H1 (cell line): ENCODE results near the gene PTGFR. TPM values are rescaled to one million over a fixed set of nuclear protein-coding genes. Genes with fewer than 3 reads are reported as not detected.

Experiments used
- CTCF ChIA-PET: fragments of 300-600 bp; sonication (Branson Sonifier 250); formaldehyde crosslinking; loops from one replicate; lab custom pipeline; 2021; ENCODE audit not compliant: partially characterized antibody; lab: Charles Lee
- POLR2A ChIA-PET: fragments of 300-600 bp; sonication (Branson Sonifier 250); formaldehyde crosslinking; loops from one replicate; lab custom pipeline; 2021; ENCODE audit warnings: inconsistent platforms; ENCODE audit not compliant: partially characterized antibody; lab: Charles Lee
- DNase-seq, 2 experiments: peaks; one replicate each; pipeline versions ENCODE4 v3.0.0 to v3.0.0-alpha.2; 2010 to 2022; ENCODE audit warnings: low spot score in 2 of 2, low read depth in 1 of 2, mixed read lengths in 1 of 2
- FAIRE-seq: peaks from 2 replicates; lab custom pipeline; 2011; peaks lifted over from hg19 to GRCh38; lab: Jason Lieb, UNC
- H2AFZ ChIP-seq: 2 replicates; pipeline ENCODE4 v1.8.1; 2012; ENCODE audit warnings: low read length, inconsistent platforms
- H2AK5ac ChIP-seq: 2 replicates; pipeline ENCODE4 v1.6.1; 2013; ENCODE audit warnings: low read depth, low read length
- H2BK120ac ChIP-seq: replicated peaks from 2 replicates; pipeline ENCODE3; 2013; ENCODE audit warnings: low read depth, low read length, inconsistent platforms
- H2BK12ac ChIP-seq: 2 replicates; pipeline ENCODE4 v1.6.1; 2013; ENCODE audit warnings: low read depth, low read length
- H2BK15ac ChIP-seq: 2 replicates; pipeline ENCODE4 v1.6.1; 2013; ENCODE audit warnings: low read length
- H2BK20ac ChIP-seq: 2 replicates; pipeline ENCODE4 v1.6.1; 2013; ENCODE audit warnings: low read length
- H2BK5ac ChIP-seq: 2 replicates; pipeline ENCODE4 v1.6.1; 2013; ENCODE audit warnings: low read depth, low read length
- H3K14ac ChIP-seq: 2 replicates; pipeline ENCODE4 v1.6.1; 2013; ENCODE audit warnings: inconsistent platforms; ENCODE audit not compliant: insufficient read length
- H3K18ac ChIP-seq: 2 replicates; pipeline ENCODE4 v1.6.1; 2013; ENCODE audit warnings: low read length; ENCODE audit errors: extremely low read depth
- H3K23ac ChIP-seq: 2 replicates; pipeline ENCODE4 v1.6.1; 2013; ENCODE audit warnings: inconsistent platforms; ENCODE audit not compliant: insufficient read length
- H3K23me2 ChIP-seq: 2 replicates; pipeline ENCODE4 v1.6.1; 2013; ENCODE audit warnings: low read depth, low read length
- H3K27ac ChIP-seq: 2 replicates; pipeline ENCODE4 v1.6.1; 2011; ENCODE audit warnings: low read depth, low read length, inconsistent platforms
- H3K27me3 ChIP-seq, 4 experiments: replicated peaks in 1 of 4; 1 replicate in 1 of 4; 2 replicates in 3 of 4; pipeline versions ENCODE4 v1.6.1 to v1.8.1; 2011 to 2013; ENCODE audit warnings: low read length in 3 of 4, mild to moderate bottlenecking in 3 of 4, inconsistent platforms in 2 of 4, mixed read lengths in 2 of 4, moderate library complexity in 1 of 4; ENCODE audit not compliant: control insufficient read depth in 3 of 4, insufficient read depth in 3 of 4; ENCODE audit errors: extremely low read depth in 1 of 4
- H3K36me3 ChIP-seq, 4 experiments: 2 replicates each; pipeline versions ENCODE4 v1.6.1 to v1.8.1; 2011 to 2013; ENCODE audit warnings: mild to moderate bottlenecking in 4 of 4, low read length in 3 of 4, moderate library complexity in 2 of 4, control low read depth in 1 of 4, inconsistent platforms in 1 of 4; ENCODE audit not compliant: insufficient read depth in 4 of 4, control insufficient read depth in 2 of 4
- H3K4ac ChIP-seq: replicated peaks from 2 replicates; pipeline ENCODE3; 2013; ENCODE audit warnings: low read length, low read depth, mixed read lengths, inconsistent platforms; ENCODE audit not compliant: insufficient read length
- H3K4me1 ChIP-seq, 4 experiments: replicated peaks in 1 of 4; 1 replicate in 1 of 4; 2 replicates in 3 of 4; pipeline versions ENCODE4 v1.6.1 to v1.8.1; 2011 to 2013; ENCODE audit warnings: low read length in 3 of 4, inconsistent platforms in 2 of 4, mixed read lengths in 1 of 4; ENCODE audit not compliant: insufficient read depth in 4 of 4, control insufficient read depth in 3 of 4
- H3K4me2 ChIP-seq, 2 experiments: 2 replicates each; pipeline versions ENCODE4 v1.6.1 to v1.8.1; 2011 to 2013; ENCODE audit warnings: low read depth in 2 of 2, low read length in 2 of 2, control low read depth in 1 of 2, inconsistent platforms in 1 of 2, mild to moderate bottlenecking in 1 of 2; ENCODE audit not compliant: insufficient read depth in 1 of 2
- H3K4me3 ChIP-seq, 4 experiments: fragments of 200-600, 300-600 bp in 1 of 4; sonication (generic), shearing (Covaris generic), sonication (Bioruptor Twin) in 1 of 4; 2 replicates each; pipeline versions ENCODE4 v1.5.1 to v1.8.1; 2011 to 2016; ENCODE audit warnings: low read length in 4 of 4, low read depth in 3 of 4, control low read depth in 2 of 4, inconsistent platforms in 2 of 4, mild to moderate bottlenecking in 2 of 4, mixed read lengths in 1 of 4, moderate library complexity in 1 of 4; ENCODE audit not compliant: insufficient read depth in 2 of 4; ENCODE audit errors: extremely low read depth in 1 of 4
- H3K56ac ChIP-seq: replicated peaks from 2 replicates; pipeline ENCODE3; 2013; ENCODE audit warnings: low read depth, mild to moderate bottlenecking, mixed read lengths, low read length, inconsistent platforms; ENCODE audit not compliant: insufficient read length
- H3K79me1 ChIP-seq: 2 replicates; pipeline ENCODE4 v1.6.1; 2013; ENCODE audit warnings: low read depth, low read length, control low read depth
- H3K79me2 ChIP-seq, 2 experiments: 2 replicates each; pipeline versions ENCODE4 v1.6.1 to v1.8.1; 2012 to 2013; ENCODE audit warnings: low read length in 2 of 2, mild to moderate bottlenecking in 2 of 2, inconsistent platforms in 1 of 2; ENCODE audit not compliant: insufficient read depth in 2 of 2, control insufficient read depth in 1 of 2
- H3K9ac ChIP-seq, 4 experiments: replicated peaks in 1 of 4; 1 replicate in 1 of 4; 2 replicates in 3 of 4; pipeline versions ENCODE4 v1.6.1 to v1.8.1; 2011 to 2013; ENCODE audit warnings: low read depth in 3 of 4, low read length in 3 of 4, control low read depth in 2 of 4, mild to moderate bottlenecking in 2 of 4, moderate library complexity in 2 of 4, inconsistent platforms in 1 of 4; ENCODE audit errors: extremely low read depth in 1 of 4
- H3K9me3 ChIP-seq, 2 experiments: 2 replicates each; pipeline versions ENCODE4 v1.6.1 to v1.8.1; 2012 to 2013; ENCODE audit warnings: mild to moderate bottlenecking in 2 of 2, moderate library complexity in 2 of 2, control low read depth in 1 of 2, inconsistent platforms in 1 of 2, low read depth in 1 of 2, low read length in 1 of 2, mixed read lengths in 1 of 2; ENCODE audit not compliant: insufficient read depth in 2 of 2
- H4K20me1 ChIP-seq, 2 experiments: replicated peaks in 1 of 2; 2 replicates each; pipeline versions ENCODE3 to v1.8.1; 2011 to 2013; ENCODE audit warnings: inconsistent platforms in 2 of 2, low read length in 2 of 2, mild to moderate bottlenecking in 1 of 2; ENCODE audit not compliant: insufficient read depth in 2 of 2, control insufficient read depth in 1 of 2
- H4K5ac ChIP-seq: 2 replicates; pipeline ENCODE4 v1.6.1; 2013; ENCODE audit warnings: low read length, low read depth, mixed read lengths, inconsistent platforms; ENCODE audit not compliant: insufficient read length
- H4K8ac ChIP-seq: 2 replicates; pipeline ENCODE4 v1.8.0; 2013; ENCODE audit warnings: mild to moderate bottlenecking, moderate library complexity, low read length, inconsistent platforms; ENCODE audit not compliant: insufficient read depth; ENCODE audit errors: extremely low read depth
- H4K91ac ChIP-seq: replicated peaks from 2 replicates; pipeline ENCODE3; 2013; ENCODE audit warnings: low read length, mixed read lengths, inconsistent platforms; ENCODE audit not compliant: insufficient read length
- ATF3 ChIP-seq: IDR thresholded peaks from 2 replicates; pipeline ENCODE4 v1.6.1; 2011; ENCODE audit warnings: low read depth, mild to moderate bottlenecking, low read length; ENCODE audit not compliant: insufficient read depth
- JUND ChIP-seq: IDR thresholded peaks from 2 replicates; pipeline ENCODE4 v1.6.1; 2011; ENCODE audit warnings: mild to moderate bottlenecking, improper control_type of control experiment, low read length
- POU5F1 ChIP-seq: IDR thresholded peaks from 2 replicates; pipeline ENCODE4 v1.6.1; 2011; ENCODE audit warnings: low read depth, mild to moderate bottlenecking, low read length, moderate library complexity
- RFX5 ChIP-seq: IDR thresholded peaks from 2 replicates; pipeline ENCODE4 v1.6.1; 2011; ENCODE audit warnings: low read depth, low read length, improper control_type of control experiment, borderline replicate concordance
- TAF7 ChIP-seq: optimal IDR thresholded peaks from 2 replicates; pipeline ENCODE3; 2011; ENCODE audit warnings: low read depth, mild to moderate bottlenecking, inconsistent platforms, low read length, moderate library complexity, borderline replicate concordance
- USF2 ChIP-seq: IDR thresholded peaks from 2 replicates; pipeline ENCODE4 v1.6.1; 2011; ENCODE audit warnings: low read length, improper control_type of control experiment
- WGBS, 2 experiments: shearing (Covaris generic) in 1 of 2; methylation state at CpG; one replicate each; pipeline versions ENCODE4 v1.1.6 to v1.1.7; 2013 to 2015; ENCODE audit warnings: low lambda C conversion rate in 2 of 2, mixed read lengths in 2 of 2, inconsistent platforms in 1 of 2, low coverage in 1 of 2, missing lambda C conversion rate in 1 of 2; ENCODE audit not compliant: insufficient replicate concordance in 2 of 2, insufficient coverage in 1 of 2, insufficient read length in 1 of 2; ENCODE audit errors: extremely low coverage in 1 of 2, missing lambda C conversion rate in 1 of 2; 5-methylcytosine and 5-hydroxymethylcytosine counted together
- polyA plus RNA-seq, 7 experiments: library from polyadenylated mRNA; depleted of rRNA in 3 of 7; stranded (reverse) in 5 of 7; unstranded in 2 of 7; fragments of >200 nt in 5 of 7; fragments of 200-250 nt in 2 of 7; gene quantifications; 1 replicate in 5 of 7; 2 replicates in 1 of 7; 4 replicates in 1 of 7; pipeline versions ENCODE4 v1.2.1 to v1.2.3, GENCODE V29; 2011 to 2013; ENCODE audit warnings: missing spikeins in 2 of 7, mixed read lengths in 2 of 7
- total RNA-seq: library from RNA; stranded (reverse); fragmentation: NEBNext Ultra II Directional; extraction: Animal tissue kit (Norgen Biotek cat#: 25700); gene quantifications from 2 replicates; pipeline ENCODE4 v1.2.1, GENCODE V29; 2021

Gene PTGFR
- total and polyA plus RNA-seq, 2 of the 8 experiments (the other 6 are each of a cell fraction or from before 2014, with no cell fraction given), result 0.02 TPM; not detected in 1

DNA sequence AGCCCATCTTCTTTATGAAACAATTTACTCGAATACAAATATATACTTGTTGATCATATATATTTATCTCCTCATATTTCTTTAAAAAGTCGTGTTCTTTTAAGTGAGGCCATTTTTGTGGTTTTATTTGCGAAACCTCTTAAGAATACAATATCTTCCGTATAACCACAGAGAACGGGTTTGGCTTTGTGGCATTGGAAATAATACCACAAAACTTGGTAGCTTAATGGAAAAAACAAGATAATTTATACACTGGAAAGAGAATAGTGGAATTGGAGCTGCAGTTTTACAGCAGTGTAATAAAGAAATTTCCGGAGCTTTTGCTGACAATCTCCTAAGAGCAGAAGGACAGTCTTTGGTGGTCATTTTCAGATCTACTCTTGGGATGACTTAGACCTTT lies 29.4 kb downstream of the PTGFR start:
- Histone ChIP-seq H3K79me2 (no peaks in the 10 kb centered on the region), H3K14ac (no peak overlapping the region), H4K8ac (no peak overlapping the region), H2AK5ac (no peak overlapping the region), H4K20me1 (no peaks in the 10 kb centered on the region), H2BK15ac (no peak overlapping the region), H3K18ac (no peak overlapping the region), H3K9ac (no peak overlapping the region), H4K91ac (no peak overlapping the region), H3K23ac (no peak overlapping the region), H3K4ac (no peak overlapping the region), H2BK12ac (no peak overlapping the region), H3K36me3 (no peaks in the 10 kb centered on the region), H3K4me1 (no peaks in the 10 kb centered on the region), H2BK120ac (no peak overlapping the region), H4K5ac (no peak overlapping the region), H2AFZ (no peak overlapping the region), H3K79me1 (no peaks in the 10 kb centered on the region), H3K4me2 (no peak overlapping the region), H3K27ac (no peak overlapping the region), H3K4me3 (no peak overlapping the region), H3K56ac (no peak overlapping the region), H2BK5ac (no peak overlapping the region), H3K27me3 (no peaks in the 10 kb centered on the region), H3K9me3 (no peaks in the 10 kb centered on the region), H3K23me2 (no peaks in the 10 kb centered on the region), H2BK20ac (no peak overlapping the region)
- CTCF ChIA-PET, result interaction anchor here (1.0 to 1.5 kb wide), 2 partner anchors 52 to 89 kb away, joined by 3 to 4 read pairs; no protein-coding TSS in a partner anchor
- no peak for FAIRE-seq
- WGBS, 2 experiments, result 91% methylated on average over 6 of the region's 6 CpGs; no CpG with 5 or more reads in 1 of the 2 experiments
- DNase-seq, result no peak
- POLR2A ChIA-PET, result no interaction called here
- TF ChIP-seq JUND, result no peak
- no peak for TF ChIP-seq USF2
- no peak for TF ChIP-seq POU5F1
- no peak for TF ChIP-seq ATF3
- TF ChIP-seq RFX5, result no peak
- no peak for TF ChIP-seq TAF7
